Measurements from ENCODE around the gene CCNL2.

The CCNL2 gene

DNA sequence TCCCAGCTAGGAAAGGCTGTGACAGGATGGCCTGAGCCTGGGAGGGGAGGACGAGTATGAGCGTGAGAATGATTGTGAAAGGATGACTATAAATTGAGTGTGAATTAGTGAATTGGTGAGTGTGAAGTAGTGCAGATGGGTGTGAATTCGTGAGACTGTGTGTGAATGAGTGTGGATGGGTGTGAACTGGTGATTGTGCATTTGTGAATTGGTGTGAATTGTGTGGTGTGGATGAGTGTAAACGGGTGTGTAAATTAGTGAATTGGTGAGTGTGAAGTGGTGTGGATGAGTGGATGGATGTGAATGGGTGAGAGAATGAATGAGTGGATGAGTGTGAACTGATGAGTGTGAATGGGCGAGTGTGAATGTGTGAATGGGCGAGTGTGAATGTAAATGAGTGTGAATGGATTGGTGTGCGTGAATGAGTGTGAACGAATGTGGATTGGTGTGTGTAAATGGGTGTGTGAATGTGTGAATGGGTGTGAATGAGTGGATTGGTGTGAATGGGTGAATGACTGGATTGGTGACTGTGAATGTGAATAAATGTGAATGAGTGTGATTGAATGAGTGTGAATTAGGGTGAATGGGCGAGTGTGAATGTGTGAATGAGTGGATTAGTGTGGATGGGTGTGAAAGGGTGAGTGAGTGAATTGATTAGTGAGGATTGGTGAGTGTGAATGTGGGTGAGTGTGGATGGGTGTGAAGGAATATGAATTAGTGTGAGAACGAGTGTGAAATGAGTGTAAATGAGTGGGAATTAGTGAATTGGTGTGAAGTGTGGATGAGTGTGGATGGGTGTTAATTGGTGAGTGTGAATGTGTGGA, 33.0 kb downstream of the CCNL2 start:
- Histone ChIP-seq H3K4me3 (no peak overlapping the region), H3K4me1 (peaks cover 21% of the 10 kb centered on the region), H3K9me3 (peaks cover 19% of the 10 kb centered on the region), H4K20me1 (peaks cover 7% of the 10 kb centered on the region; the same call in 1 of the 2 replicates), H3K4me2 (no peak overlapping the region), H3K36me3 (no peaks in the 10 kb centered on the region), H3K9ac (no peak overlapping the region), H3K27me3 (no peaks in the 10 kb centered on the region), H3K27ac (no peak overlapping the region)
- TF ChIP-seq Cebpa-rat (IDR thresholded peaks at IDR 0.05): no peak

DNA sequence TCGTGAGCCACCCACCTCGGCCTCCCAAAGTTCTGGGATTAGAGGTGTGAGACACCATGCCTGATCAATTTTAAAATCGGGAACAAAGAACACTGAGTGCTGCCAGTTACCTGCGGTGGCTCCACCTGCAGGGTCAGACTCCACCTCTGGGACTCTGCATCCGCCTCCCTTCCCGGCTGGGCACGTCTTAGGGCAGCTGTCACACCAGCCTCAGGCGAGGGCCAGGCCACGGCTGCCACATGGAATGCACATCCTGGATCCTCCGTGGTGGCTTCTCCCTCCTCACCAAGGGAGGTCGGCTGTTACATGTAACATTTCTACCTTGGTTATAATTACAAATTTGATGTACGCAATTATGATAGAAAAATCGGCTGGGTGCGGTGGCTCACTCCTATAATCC, 34.9 kb downstream of the CCNL2 start:
- peaks cover 19% of the 10 kb centered on the region for H3K9me3 ChIP-seq
- H3K27me3 ChIP-seq: no peaks in the 10 kb centered on the region
- H3K9ac ChIP-seq: no peak overlapping the region
- no peak for TF ChIP-seq Cebpa-rat (IDR thresholded peaks at IDR 0.05)
- H3K4me2 ChIP-seq: no peak overlapping the region
- H3K36me3 ChIP-seq: no peaks in the 10 kb centered on the region
- no peaks in the 10 kb centered on the region for H4K20me1 ChIP-seq
- H3K4me1 ChIP-seq: peaks cover 11% of the 10 kb centered on the region
- no peak overlapping the region for H3K4me3 ChIP-seq
- H3K27ac ChIP-seq: no peak overlapping the region

DNA sequence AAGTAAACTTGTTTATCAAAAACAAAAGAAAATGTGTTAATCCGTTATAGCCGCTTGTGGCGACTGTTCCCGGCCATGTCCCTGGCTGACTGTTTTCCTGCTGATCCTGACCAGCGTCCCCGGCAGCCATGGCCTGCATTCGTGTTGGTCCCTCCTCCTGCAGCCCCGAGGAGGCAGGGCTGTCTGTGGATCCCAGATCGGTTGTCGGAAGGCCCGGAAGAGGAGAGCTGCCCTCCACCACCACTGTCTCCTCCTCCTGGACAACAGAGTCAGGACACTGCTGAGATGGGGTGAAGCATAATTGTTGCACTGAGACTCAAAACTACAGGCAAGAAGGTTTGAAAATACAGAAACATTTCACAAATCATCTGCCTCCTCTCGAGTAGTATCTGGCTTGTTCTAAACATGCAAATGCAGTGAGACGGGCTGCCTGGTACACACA, 37.1 kb downstream of the CCNL2 start:
- H3K9me3 ChIP-seq: peaks cover 15% of the 10 kb centered on the region
- no peaks in the 10 kb centered on the region for H4K20me1 ChIP-seq
- no peak for TF ChIP-seq Cebpa-rat (IDR thresholded peaks at IDR 0.05)
- no peak overlapping the region for H3K27ac ChIP-seq
- no peak overlapping the region for H3K4me3 ChIP-seq
- no peaks in the 10 kb centered on the region for H3K36me3 ChIP-seq
- no peak overlapping the region for H3K9ac ChIP-seq
- H3K27me3 ChIP-seq: no peaks in the 10 kb centered on the region
- H3K4me2 ChIP-seq: no peak overlapping the region
- peaks cover 31% of the 10 kb centered on the region for H3K4me1 ChIP-seq

DNA sequence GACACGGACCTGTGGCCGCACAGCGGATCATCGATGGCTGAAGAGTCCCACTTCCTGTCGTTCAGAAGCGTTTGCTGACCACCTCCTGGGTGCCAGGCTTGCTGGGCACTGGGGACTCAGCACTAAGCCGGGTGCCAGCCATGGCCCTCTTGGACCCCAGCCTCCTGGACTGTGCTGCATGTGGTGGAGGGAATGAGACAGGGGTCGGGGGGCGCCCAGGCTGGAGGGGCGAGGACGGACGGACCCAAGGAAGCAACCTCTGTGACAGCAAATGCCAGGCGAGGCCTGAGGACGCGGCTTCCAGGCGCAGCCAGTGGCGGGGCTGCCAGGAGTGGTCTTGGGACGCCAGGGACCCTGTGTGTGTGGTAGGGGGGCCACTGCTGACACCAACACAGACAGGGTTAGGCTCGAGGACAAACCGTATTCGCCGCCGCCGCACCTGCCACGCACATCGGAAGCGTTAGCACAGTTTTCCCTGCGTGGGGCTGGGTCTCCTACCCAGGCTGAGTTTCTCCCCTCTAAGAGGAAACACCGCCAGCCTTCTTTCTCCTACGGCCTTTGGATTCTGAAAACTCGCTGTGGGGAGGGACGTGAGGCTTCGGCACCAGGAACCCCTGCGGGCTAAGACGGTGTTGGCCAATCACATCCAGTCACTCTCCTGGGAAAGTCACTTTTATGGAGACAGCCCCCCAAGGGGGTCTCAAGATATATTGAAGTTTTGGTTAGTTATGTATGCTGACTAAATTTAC, 37.7 kb downstream of the CCNL2 start:
- no peaks in the 10 kb centered on the region for H3K36me3 ChIP-seq
- H3K27ac ChIP-seq: no peak overlapping the region
- peaks cover 33% of the 10 kb centered on the region for H3K4me1 ChIP-seq
- H4K20me1 ChIP-seq: no peaks in the 10 kb centered on the region
- no peak overlapping the region for H3K4me3 ChIP-seq
- no peaks in the 10 kb centered on the region for H3K27me3 ChIP-seq
- TF ChIP-seq Cebpa-rat (IDR thresholded peaks at IDR 0.05): no peak
- H3K9ac ChIP-seq: no peak overlapping the region
- H3K4me2 ChIP-seq: no peak overlapping the region
- peaks cover 9% of the 10 kb centered on the region for H3K9me3 ChIP-seq

DNA sequence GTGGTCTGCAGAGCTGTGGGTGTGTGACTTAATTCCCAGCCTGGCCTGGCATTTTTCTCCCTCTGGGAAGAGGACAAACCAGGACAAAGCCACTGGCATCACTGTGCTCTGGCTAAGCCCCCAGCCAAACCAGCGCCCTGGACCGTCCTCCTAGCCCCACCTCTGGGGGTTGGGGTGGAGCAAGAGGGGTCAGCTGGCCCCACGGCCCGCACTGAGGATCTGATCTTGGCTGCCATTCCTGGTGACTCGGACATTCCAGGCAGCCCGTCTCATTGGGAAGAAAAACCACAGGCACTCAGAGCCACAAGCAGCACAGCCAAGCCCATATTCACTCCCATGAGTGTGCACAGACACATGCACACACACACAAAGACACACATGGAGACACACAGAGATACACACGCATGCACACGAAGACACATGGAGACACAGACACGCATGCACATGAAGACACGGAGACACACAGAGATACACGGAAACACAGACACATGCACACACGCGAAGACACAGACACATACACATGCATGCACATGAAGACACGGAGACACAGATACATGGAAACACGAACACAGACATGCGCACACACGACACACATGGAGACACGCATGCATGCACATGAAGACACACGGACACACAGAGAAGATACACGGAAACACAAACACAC, 38.5 kb downstream of the CCNL2 start:
- no peak overlapping the region for H3K9ac ChIP-seq
- no peaks in the 10 kb centered on the region for H3K36me3 ChIP-seq
- no peak overlapping the region for H3K4me3 ChIP-seq
- no peaks in the 10 kb centered on the region for H3K27me3 ChIP-seq
- no peak overlapping the region for H3K4me2 ChIP-seq
- TF ChIP-seq Cebpa-rat (IDR thresholded peaks at IDR 0.05): no peak
- peaks cover 33% of the 10 kb centered on the region for H3K4me1 ChIP-seq
- no peak overlapping the region for H3K27ac ChIP-seq
- no peaks in the 10 kb centered on the region for H4K20me1 ChIP-seq
- peaks cover 1% of the 10 kb centered on the region; the same call in 1 of the 2 replicates for H3K9me3 ChIP-seq

DNA sequence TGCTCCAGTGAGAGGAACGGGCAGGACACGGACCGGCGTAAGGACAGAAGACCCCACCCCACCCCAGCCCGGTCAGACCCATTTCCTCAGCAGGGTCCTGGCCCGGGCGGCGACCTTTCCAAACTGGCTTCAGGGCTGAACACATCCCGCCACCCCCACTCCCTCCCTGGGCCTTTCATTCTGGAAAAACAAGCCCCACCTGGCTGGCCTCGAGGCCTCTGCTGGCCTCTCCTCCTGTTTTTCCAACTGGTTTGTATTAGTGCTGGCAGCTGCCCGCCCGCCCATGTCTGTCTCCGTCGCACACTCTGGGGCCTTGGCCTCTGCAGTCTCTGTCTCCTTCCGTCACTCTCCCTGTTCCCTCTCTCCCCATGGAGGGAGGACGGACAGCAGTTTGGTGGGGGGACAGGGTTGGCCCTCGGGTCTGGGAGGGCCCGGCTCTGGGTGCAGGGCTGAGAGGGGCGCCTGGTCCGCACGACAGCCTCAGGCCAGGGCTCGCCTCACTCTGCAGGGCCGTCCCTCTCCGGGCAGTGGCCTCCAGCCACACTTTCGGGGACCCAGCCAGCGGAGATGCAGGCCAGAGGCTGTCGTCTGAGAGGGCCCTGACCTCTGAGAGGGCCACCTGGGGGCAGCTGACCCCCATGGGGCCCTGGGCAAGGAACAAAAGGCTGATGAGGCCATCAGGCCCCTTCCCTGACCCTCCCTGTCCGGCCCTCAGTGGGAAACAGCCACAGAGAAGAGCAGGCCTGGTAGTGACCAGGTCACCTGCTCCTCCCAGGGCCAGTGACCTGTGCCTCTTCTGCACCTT, 39.3 kb downstream of the CCNL2 start:
- peak overlapping the region; percentile 97 for H3K4me2 ChIP-seq
- no peak overlapping the region for H3K4me3 ChIP-seq
- H3K27ac ChIP-seq: no peak overlapping the region

DNA sequence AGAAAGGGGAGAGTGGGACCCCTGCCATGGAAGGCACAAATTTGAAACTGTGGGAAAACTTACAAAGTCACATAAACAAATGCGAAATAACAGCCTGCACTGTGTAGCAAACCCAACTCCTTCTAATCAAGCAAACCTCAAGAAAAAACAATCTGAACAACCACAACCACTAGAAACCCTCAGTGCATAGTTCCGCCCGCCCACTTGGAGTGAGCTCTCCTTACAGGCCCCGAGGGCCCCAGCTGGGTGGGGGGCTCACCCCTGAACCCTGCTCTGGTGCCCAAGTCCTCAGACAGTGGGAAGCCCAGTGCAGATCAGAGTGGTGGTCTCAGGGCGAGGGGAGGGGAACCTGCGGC, 39.8 kb downstream of the CCNL2 start:
- H3K4me2 ChIP-seq: peak overlapping the region; percentile 97
- no peak for TF ChIP-seq Cebpa-rat (IDR thresholded peaks at IDR 0.05)
- peaks cover 3% of the 10 kb centered on the region for H4K20me1 ChIP-seq
- H3K4me1 ChIP-seq: peaks cover 40% of the 10 kb centered on the region
- peak overlapping the region; percentile 58 for H3K27ac ChIP-seq
- H3K9me3 ChIP-seq: no peaks in the 10 kb centered on the region
- H3K4me3 ChIP-seq: peak overlapping the region; percentile 44
- H3K27me3 ChIP-seq: peaks cover 13% of the 10 kb centered on the region
- peak overlapping the region; percentile 61; the same call in 1 of the 2 replicates for H3K9ac ChIP-seq
- H3K36me3 ChIP-seq: no peaks in the 10 kb centered on the region

More for the DNA sequence above, 39.3 kb downstream of the CCNL2 start:
- H3K36me3 ChIP-seq: no peaks in the 10 kb centered on the region
- H4K20me1 ChIP-seq: no peaks in the 10 kb centered on the region
- H3K9ac ChIP-seq: no peak overlapping the region
- H3K9me3 ChIP-seq: no peaks in the 10 kb centered on the region
- peaks cover 7% of the 10 kb centered on the region for H3K27me3 ChIP-seq
- peaks cover 34% of the 10 kb centered on the region for H3K4me1 ChIP-seq
- TF ChIP-seq Cebpa-rat (IDR thresholded peaks at IDR 0.05): no peak

DNA sequence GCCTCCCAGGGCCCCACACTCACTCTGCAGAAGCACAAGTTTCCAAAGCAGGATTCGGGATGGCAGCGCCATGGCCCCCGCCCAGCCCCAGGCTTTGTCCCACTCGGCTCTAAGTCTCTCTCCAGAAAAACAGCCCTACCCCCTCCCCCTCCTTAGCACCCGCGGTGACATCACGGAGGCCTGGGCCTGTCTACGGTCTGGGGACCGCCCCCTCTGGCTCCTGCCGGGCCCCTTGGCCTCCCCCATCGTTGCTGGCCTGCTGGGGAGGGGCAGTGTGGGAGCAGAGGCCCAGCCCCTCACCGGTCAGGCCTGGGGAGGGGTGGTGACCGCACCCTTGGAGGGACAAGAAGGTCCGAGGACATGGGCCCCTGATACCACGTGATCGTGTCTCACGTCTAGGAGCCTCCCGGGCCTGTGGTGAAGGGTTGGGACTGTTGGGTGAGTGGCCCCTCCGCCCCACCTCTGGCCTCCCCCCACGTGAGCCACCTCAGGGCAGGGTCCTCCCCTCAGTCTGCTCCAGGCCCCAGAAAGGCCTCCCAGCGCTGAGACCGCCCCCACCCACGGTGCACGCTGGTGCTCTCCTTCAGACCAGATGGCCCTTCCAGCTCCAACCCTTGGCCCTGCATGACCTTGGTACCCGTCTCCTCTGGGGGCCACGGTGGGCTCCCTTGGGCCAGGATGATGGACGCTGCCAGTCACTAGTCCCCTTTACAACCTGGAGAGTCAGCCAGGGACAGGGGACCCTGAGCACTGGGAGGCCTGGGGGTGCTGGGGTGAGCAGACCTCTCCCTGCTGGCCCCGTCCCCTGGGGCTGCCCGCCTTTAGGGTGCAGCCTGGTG, 40.5 kb downstream of the CCNL2 start, which contains the start of gene MXRA8:
Gene MXRA8 (minus strand): TSS at position 123 of the 839 bp plus-strand sequence. CDS start 51 bp downstream, at position 72.
- H3K4me1 ChIP-seq: peaks cover 46% of the 10 kb centered on the region
- peak within 1 kb of the TSS; percentile 44 for H3K4me3 ChIP-seq
- H3K36me3 ChIP-seq: no peaks in the 10 kb centered on the region
- peak within 1 kb of the TSS; percentile 58 for H3K27ac ChIP-seq
- H3K27me3 ChIP-seq: peaks cover 19% of the 10 kb centered on the region
- peak within 1 kb of the TSS; percentile 61; the same call in 1 of the 2 replicates for H3K9ac ChIP-seq
- peaks cover 9% of the 10 kb centered on the region for H4K20me1 ChIP-seq
- H3K9me3 ChIP-seq: no peaks in the 10 kb centered on the region
- H3K4me2 ChIP-seq: peak within 1 kb of the TSS; percentile 97
- no peak for TF ChIP-seq Cebpa-rat (IDR thresholded peaks at IDR 0.05)
